Inflammatory macrophage treated with lipopolysaccharide for 4 hours (primary cell): ENCODE data around the gene MS4A6A.
"Not testable (repeated sequence)": the region's sequence is repeated elsewhere in the genome, so short reads cannot be mapped to it uniquely, and the experiment has no call there.

Experiments
- DNase-seq: peaks from one replicate; pipeline ENCODE4 v3.0.0-alpha.2; 2020

MS4A6A gene, protein sequence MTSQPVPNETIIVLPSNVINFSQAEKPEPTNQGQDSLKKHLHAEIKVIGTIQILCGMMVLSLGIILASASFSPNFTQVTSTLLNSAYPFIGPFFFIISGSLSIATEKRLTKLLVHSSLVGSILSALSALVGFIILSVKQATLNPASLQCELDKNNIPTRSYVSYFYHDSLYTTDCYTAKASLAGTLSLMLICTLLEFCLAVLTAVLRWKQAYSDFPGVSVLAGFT

GRCh38 chr11:60182541-60183330, at the start of gene MS4A6A:
Gene MS4A6A, minus strand, starts transcription at chr11:60183083. Its CDS starts 1,356 bp downstream, at chr11:60181727.
- DNase-seq, result peak; percentile 75

DNA sequence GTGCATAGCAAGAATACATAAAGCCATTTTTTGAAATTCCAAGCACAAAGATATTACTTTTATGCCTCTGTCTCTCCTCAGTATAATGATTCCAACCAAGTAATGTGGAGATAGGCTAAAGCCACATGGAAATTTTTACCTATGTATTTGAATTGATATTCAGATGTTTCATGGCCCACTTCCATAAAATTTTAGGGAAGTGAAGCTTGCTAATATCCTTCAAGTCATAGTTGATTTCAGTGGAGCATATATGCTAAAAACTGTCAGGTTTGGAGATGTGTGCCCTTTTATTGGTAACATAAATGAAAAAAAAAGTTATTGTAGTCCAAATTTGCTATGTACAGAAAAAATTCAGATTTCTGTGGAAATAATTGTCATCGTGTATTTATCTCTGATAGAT, 47.8 kb upstream of the MS4A6A start:
- peak; percentile 34 for DNase-seq

- no peak for DNase-seq
These were observed 39.3 kb upstream of the MS4A6A start for GRCh38 chr11:60222141-60222540.

- peak; percentile 52 for DNase-seq
These were observed 38.8 kb upstream of the MS4A6A start for GRCh38 chr11:60221692-60222091.

GRCh38 chr11:60221181-60221580, 38.3 kb upstream of the MS4A6A start:
- peak; percentile 67 for DNase-seq

- DNase-seq, result no peak
These were observed 31.5 kb upstream of the MS4A6A start for GRCh38 chr11:60214386-60214785.

GRCh38 chr11:60211206-60211605, 28.3 kb upstream of the MS4A6A start:
- no peak for DNase-seq

DNA sequence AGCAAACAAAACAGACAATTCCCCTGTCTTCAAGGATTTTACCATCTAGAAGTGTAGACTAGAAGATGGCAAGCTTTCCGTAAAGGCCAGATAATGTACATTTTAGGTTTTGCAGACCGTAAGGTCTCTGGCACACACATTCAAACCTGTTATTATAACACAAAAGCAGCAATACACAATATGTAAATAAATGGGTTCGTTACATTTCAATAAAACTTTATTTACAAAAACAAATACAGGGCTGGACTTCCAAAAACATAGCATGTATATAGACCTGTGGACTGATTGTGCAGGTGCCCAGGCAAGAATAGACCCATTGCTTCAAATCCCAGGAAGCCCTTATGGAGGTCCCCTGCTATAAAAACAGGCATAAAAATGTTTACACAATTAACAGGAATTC, 27.1 kb upstream of the MS4A6A start:
- DNase-seq, result no peak

DNA sequence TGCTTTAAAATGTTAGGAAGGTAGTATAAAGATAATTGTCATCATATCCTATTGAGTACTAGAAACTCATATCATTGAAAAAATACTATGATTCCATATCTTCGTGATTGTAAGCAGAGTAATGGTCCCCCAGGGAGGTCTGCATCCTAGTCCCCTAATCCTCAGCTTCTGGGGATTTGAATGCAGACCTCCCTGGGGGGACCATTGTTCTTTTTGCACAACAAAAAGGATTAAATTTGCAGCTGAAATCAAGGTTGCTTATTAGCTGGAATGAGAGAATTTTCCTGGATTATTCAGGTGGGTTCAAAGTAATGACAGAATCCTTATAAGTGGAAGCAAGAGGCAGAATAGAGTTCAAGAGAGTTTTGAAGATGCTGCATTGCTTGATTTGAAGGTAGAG, 26.1 kb upstream of the MS4A6A start:
- no peak for DNase-seq

DNA sequence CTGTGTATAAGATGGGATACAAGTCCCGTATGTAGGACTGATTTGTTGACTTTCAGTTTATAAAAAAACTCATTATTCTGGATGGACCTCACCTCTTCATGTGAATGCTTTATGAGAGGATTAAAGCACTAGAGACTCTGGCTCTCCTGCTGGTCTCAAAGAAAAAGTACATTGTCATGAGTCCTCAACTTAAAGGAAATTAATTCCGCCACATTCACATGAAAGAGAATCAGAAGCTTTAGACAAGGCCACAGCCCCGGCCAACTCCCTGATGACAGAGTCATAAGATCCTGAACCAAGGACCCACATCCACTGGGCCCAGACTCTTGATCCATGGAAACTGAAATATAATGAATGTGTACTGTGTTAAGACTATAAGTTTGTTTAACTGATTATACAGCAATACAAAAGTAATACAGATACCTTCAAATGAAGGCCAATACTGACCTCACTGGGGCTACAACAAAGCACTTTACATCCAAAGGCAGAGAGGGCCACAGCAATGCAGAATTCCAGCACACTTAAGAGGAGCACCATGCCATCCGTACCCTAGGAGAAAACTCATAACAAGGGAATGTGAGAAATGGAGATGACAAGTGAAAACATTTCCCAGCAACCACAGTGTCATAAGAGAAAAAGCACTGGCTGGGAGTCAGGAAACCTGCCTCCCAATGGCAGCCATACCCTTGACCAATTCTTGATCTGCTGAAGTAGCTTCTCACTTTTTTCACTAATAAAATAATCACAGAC, 25.4 kb upstream of the MS4A6A start:
- DNase-seq, result no peak

GRCh38 chr11:60206616-60207015, 23.7 kb upstream of the MS4A6A start:
- DNase-seq, result no peak

GRCh38 chr11:60204922-60205321, 22.0 kb upstream of the MS4A6A start:
- peak; percentile 82 for DNase-seq

- DNase-seq, result not testable (repeated sequence)
These were observed 18.5 kb upstream of the MS4A6A start for GRCh38 chr11:60201334-60201733.

DNA sequence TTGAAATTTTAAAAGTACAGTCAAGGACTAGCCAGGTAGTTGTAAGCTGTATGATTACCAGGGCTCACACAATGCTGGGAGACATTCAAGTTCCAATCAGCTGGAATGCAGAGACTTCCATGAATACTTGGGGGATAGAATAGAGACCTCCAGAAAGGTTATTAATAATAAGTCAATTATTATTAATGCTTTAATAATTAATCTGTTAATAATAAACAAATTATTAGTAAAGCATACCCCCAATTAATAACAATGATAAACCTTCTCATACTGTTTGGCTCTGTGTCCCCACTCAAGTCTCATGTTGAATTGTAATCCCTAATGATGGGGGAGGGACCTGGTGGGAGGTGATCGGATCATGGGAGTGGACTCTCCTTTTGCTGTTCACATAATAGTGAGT, 14.6 kb upstream of the MS4A6A start:
- no peak for DNase-seq

DNA sequence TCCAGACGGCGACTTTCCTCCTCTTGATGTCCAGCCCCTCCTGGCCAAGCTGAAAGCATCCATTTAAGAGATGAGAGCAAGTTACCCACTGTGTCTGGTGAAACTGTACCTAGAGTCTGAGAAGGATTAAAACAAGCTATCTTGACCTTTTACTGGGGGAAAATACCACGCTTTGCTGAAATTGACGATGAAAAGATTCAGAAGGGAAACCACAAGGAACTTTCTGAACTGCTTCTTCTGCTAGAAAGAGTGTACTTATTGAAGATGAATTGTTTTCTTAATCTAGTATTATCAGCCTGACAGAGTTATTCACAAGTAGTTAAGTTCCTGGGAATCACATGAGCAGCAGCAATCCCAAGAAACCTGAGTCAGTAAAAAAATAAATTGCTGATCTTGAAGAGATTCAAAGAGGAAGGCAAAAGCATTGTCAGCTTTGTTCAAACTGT, 13.1 kb upstream of the MS4A6A start:
- peak; percentile 33 for DNase-seq

DNA sequence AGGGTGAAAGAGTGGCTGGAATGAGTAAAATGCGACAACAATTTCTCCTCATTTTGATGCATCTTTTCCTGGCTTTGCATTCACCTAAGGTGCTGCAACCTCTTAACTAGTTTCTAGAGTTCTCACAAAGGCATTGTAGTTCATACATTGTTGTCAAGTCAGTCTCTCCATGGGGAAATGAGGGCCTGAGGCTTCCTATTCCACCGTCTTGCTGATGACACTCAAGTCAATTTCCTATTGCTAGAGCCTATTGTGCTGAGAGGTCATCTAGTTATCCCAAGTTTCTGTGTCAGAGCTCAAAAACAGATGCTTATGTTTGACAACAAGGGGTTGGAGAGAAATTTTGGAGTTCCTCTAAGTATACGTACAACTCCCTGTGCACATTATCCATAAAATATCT, 11.6 kb upstream of the MS4A6A start:
- DNase-seq, result no peak

DNA sequence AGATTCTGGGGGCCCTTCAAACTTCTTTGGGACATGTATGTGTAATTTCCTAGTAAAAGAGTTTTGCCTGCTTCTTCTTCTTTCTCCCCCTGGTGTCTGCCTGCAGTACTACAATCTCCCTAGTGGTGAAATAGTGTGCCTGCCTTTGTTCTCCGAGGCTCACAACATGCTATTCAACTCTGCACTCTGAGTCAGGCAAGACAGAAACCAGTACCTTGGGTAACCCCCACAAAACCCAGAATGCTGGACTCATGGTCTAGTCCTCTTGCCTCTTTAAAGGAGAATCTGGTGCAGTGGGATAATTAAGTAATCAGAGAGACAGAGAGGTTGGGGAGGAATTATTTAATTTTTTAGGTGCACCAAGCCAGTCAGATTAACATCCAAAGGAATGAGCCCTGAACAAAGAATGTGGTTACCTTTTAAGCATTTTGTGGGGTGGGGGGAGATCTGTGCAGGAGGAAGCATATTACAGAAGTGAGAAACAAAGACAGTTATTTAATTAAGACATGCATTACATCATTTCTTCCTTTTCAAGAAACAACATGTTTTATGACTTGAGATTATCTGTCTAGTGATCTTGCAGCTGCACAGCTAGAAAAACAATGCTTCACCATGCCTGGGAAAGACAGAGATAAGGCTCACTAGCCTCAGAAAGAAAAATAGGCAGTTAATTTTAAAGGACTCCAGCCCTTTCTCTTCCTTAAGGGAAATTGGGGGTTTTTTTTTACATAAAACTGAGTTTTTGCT, 11.0 kb upstream of the MS4A6A start:
- DNase-seq, result peak; percentile 69

DNA sequence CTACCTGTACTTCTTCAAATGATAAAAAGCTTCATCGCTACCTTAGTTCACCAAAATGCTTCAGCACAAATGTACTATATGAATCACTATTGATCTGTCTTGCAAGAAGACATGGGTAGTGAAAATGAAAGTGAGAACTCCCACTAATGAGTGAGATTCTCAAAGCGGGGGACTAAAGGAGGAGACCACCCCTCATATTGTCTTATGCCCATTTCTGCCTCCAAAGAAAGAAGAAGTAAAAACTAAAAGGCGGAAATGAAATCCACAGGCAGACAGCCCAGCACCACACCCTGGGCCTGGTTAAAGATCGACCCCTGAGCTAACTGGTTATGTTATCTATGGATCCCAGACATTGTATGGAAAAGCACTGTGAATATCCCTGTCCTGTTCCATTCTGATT, 9.7 kb upstream of the MS4A6A start:
- DNase-seq, result not testable (repeated sequence)

GRCh38 chr11:60188481-60188880, 5.6 kb upstream of the MS4A6A start:
- DNase-seq, result peak; percentile 63

- DNase-seq, result not testable (repeated sequence)
These were observed 3.2 kb upstream of the MS4A6A start for GRCh38 chr11:60186128-60186527.

DNA sequence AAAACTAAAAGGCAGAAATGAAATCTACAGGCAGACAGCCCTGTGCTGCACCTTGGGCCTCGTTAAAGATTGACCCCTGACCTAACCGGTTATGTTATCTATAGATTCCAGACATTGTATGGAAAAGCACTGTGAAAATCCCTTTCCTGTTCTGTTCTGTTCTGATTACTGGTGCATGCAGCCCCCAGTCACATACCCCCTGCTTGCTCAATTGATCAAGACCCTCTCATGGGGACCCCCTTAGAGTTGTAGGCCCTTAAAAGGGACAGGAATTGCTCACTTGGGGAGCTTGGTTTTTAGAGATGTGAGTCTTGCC, 2.6 kb upstream of the MS4A6A start:
- not testable (repeated sequence) for DNase-seq

DNA sequence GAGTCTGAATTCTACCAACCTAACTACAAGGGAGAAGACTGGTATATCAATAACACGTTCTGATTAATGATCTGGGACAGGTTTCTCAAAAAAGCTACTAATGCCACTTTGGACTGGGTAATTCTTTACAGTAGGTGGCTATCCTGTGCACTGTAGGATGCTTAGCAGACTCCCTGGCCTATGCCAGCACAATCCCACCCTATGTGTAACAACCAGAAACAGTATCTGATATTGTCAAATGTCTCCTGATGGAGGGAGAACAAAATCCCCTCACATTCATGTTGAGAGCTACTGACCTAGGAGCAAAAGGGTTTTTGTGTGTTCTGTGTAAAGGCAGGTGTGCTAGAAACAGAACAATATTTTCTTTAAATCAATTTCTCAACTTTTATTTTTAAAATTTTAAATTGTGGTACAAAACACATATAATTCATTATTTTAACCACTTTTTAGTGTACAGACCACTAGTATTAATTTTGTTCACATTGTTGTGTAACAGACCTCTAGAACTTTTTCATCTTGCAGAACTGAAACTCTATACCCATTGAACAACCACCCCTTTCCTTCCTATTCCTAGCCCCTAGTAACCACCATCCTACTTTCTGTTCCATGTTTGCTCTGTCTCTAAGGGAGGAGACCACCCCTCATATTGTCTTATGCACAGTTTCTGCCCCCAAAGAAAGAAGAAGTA, 2.1 kb upstream of the MS4A6A start:
- peak; percentile 63 for DNase-seq
